B cell (primary cell): ENCODE measurements around the gene NTRK3. TPM values are rescaled to one million over a fixed set of nuclear protein-coding genes. Genes with fewer than 3 reads are reported as not detected.

Experiments used
- ATAC-seq: fragments of 200-7000 bp; cut with Tn5 transposase; one replicate; pipeline ENCODE4 v1.10.0; 2021; ENCODE audit warnings: low read depth, mild to moderate bottlenecking, moderate number of reproducible peaks, moderate library complexity
- CTCF ChIA-PET: fragments of 350-600 bp; sonication (Branson Sonifier 250); formaldehyde crosslinking; loops from one replicate; lab custom pipeline; 2021; ENCODE audit warnings: antibody characterized with exemption, inconsistent platforms; lab: Charles Lee
- POLR2A ChIA-PET: fragments of 350-600 bp; sonication (Branson Sonifier 250); formaldehyde crosslinking; loops from one replicate; lab custom pipeline; 2021; ENCODE audit warnings: antibody characterized with exemption; lab: Charles Lee
- DNase-seq: peaks from one replicate; pipeline ENCODE4 v3.0.0; 2013
- H2AFZ ChIP-seq: 2 replicates; pipeline ENCODE4 v1.6.1; 2012; ENCODE audit warnings: mild to moderate bottlenecking, low read depth, low read length; ENCODE audit not compliant: insufficient read depth, poor library complexity, severe bottlenecking
- H3K27ac ChIP-seq, 2 donors: 1 replicate in 1 of 2; 2 replicates in 1 of 2; pipeline ENCODE4 v1.5.1; 2012 to 2013; ENCODE audit warnings: low read length in 2 of 2, mild to moderate bottlenecking in 2 of 2, moderate library complexity in 1 of 2
- H3K27me3 ChIP-seq, 4 experiments: fragments of 200-600 bp in 1 of 4; sonication (generic) in 1 of 4; replicated peaks in 1 of 4; 1 replicate in 2 of 4; 2 replicates in 2 of 4; pipeline versions ENCODE4 v1.6.1 to v1.7.0; 2013 to 2016; ENCODE audit warnings: low read length in 3 of 4, mild to moderate bottlenecking in 2 of 4, mixed read lengths in 1 of 4, moderate library complexity in 1 of 4; ENCODE audit not compliant: insufficient read depth in 4 of 4, control insufficient read depth in 3 of 4; ENCODE audit errors: control extremely low read depth in 1 of 4
- H3K36me3 ChIP-seq, 2 experiments: replicated peaks in 1 of 2; 1 replicate in 1 of 2; 2 replicates in 1 of 2; pipeline versions ENCODE4 v1.6.1 to v1.7.1; 2013; ENCODE audit warnings: low read length in 1 of 2; ENCODE audit not compliant: insufficient read depth in 2 of 2, control insufficient read depth in 1 of 2; ENCODE audit errors: control extremely low read depth in 1 of 2, extremely low read depth in 1 of 2
- H3K4me1 ChIP-seq, 2 donors: fragments of 200-600 bp in 1 of 2; sonication (generic) in 1 of 2; 1 replicate in 1 of 2; 2 replicates in 1 of 2; pipeline versions ENCODE4 v1.5.1 to v1.6.1; 2013 to 2017; ENCODE audit warnings: low read length in 2 of 2; ENCODE audit not compliant: control insufficient read depth in 2 of 2, insufficient read depth in 2 of 2
- H3K4me2 ChIP-seq: replicated peaks from 2 replicates; pipeline ENCODE3; 2012; ENCODE audit warnings: mild to moderate bottlenecking, low read depth, low read length; ENCODE audit not compliant: poor library complexity, severe bottlenecking
- H3K4me3 ChIP-seq, 5 experiments: fragments of 200-600 bp in 1 of 5; sonication (generic) in 1 of 5; 1 replicate in 3 of 5; 2 replicates in 2 of 5; pipeline versions ENCODE4 v1.5.1 to v1.7.0; 2011 to 2016; ENCODE audit warnings: low read length in 4 of 5, mild to moderate bottlenecking in 4 of 5, low read depth in 2 of 5, control low read depth in 1 of 5, moderate library complexity in 1 of 5; ENCODE audit not compliant: insufficient read depth in 1 of 5; ENCODE audit errors: control extremely low read depth in 1 of 5, extremely low read depth in 1 of 5
- H3K79me2 ChIP-seq: fragments of 200-600 bp; sonication (generic); one replicate; pipeline ENCODE4 v1.6.0; 2016; ENCODE audit warnings: low read length; ENCODE audit not compliant: control insufficient read depth, insufficient read depth
- H3K9ac ChIP-seq: fragments of 200-600 bp; sonication (generic); 2 replicates; pipeline ENCODE4 v1.6.1; 2017; ENCODE audit warnings: mild to moderate bottlenecking, low read length, moderate library complexity
- H3K9me3 ChIP-seq, 3 donors: one replicate each; pipeline versions ENCODE4 v1.6.1 to v1.7.1; 2013; ENCODE audit warnings: low read length in 2 of 3; ENCODE audit not compliant: control insufficient read depth in 2 of 3, insufficient read depth in 1 of 3; ENCODE audit errors: control extremely low read depth in 1 of 3
- H4K20me1 ChIP-seq: 2 replicates; pipeline ENCODE4 v1.6.0; 2012; ENCODE audit warnings: mild to moderate bottlenecking, low read length; ENCODE audit not compliant: insufficient read depth, control insufficient read depth, poor library complexity, severe bottlenecking
- H3K27ac Mint-ChIP-seq: one replicate; pipeline ENCODE4 v1.8.0; 2021; ENCODE audit warnings: mixed read lengths
- H3K27me3 Mint-ChIP-seq: one replicate; pipeline ENCODE4 v1.8.0; 2021; ENCODE audit warnings: mixed read lengths
- H3K4me1 Mint-ChIP-seq: one replicate; pipeline ENCODE4 v1.8.0; 2021; ENCODE audit warnings: mixed read lengths
- H3K4me3 Mint-ChIP-seq: one replicate; pipeline ENCODE4 v1.8.0; 2021; ENCODE audit warnings: mixed read lengths
- H3K9me3 Mint-ChIP-seq: one replicate; pipeline ENCODE4 v1.8.0; 2022; ENCODE audit warnings: mixed read lengths; ENCODE audit not compliant: insufficient read depth
- CTCF ChIP-seq: fragments of 200-600 bp; IDR thresholded peaks from one replicate; pipeline ENCODE4 v1.8.0; 2022; ENCODE audit warnings: antibody characterized with exemption, mild to moderate bottlenecking
- EZH2 ChIP-seq: IDR thresholded peaks from 2 replicates; pipeline ENCODE4 v1.6.1; 2012; ENCODE audit warnings: borderline replicate concordance, low read depth, mild to moderate bottlenecking, moderate library complexity, low read length; ENCODE audit not compliant: insufficient read depth, poor library complexity, severe bottlenecking
- WGBS: methylation state at CpG from one replicate; pipeline ENCODE4 v1.1.5; 2013; ENCODE audit warnings: missing lambda C conversion rate; ENCODE audit not compliant: insufficient coverage; 5-methylcytosine and 5-hydroxymethylcytosine counted together
- intact Hi-C: fragments of 100-400 bp; cut with micrococcal nuclease; formaldehyde crosslinking; loops from one replicate; pipeline ENCODE4 v1.10.0; 2022
- polyA plus RNA-seq: library from polyadenylated mRNA; depleted of rRNA; stranded (reverse); fragments of >200 nt; gene quantifications from 2 replicates; pipeline ENCODE4 v1.2.3, GENCODE V29; 2012
- total RNA-seq, 2 donors: library from RNA; stranded (reverse); fragments of 120-200 nt in 1 of 2; gene quantifications; 1 replicate in 1 of 2; 2 replicates in 1 of 2; pipeline versions ENCODE4 v1.2.3 to v1.2.4, GENCODE V29; 2013 to 2022

Gene NTRK3
- total and polyA plus RNA-seq, 2 donors (not counting 1 experiment from before 2014, with no cell fraction given) = not detected

GRCh38 chr15:87949151-87949574, 307.4 kb downstream of the NTRK3 start:
- no peak for DNase-seq
- intact Hi-C loops = no loop called here
- WGBS = 83% methylated on average over 6 of the region's 7 CpGs
- no peak overlapping the region for H2AFZ ChIP-seq
- Mint-ChIP-seq H3K27ac (no peak overlapping the region), H3K4me1 (no peaks in the 10 kb centered on the region), H3K4me3 (no peak overlapping the region), H3K9me3 (peaks cover 3% of the 10 kb centered on the region), H3K27me3 (no peaks in the 10 kb centered on the region)
- no peaks in the 10 kb centered on the region for H3K36me3 ChIP-seq
- no peak for TF ChIP-seq EZH2
- TF ChIP-seq CTCF = no peak
- POLR2A ChIA-PET = no interaction called here
- no peak for ATAC-seq
- CTCF ChIA-PET = no interaction called here
- no peaks in the 10 kb centered on the region for H3K79me2 ChIP-seq
- H3K4me3 ChIP-seq = no peak overlapping the region
- no peak overlapping the region for H3K27ac ChIP-seq
- no peaks in the 10 kb centered on the region for H3K4me1 ChIP-seq
- no peak overlapping the region for H3K4me2 ChIP-seq
- no peak overlapping the region for H3K9ac ChIP-seq
- H4K20me1 ChIP-seq = no peaks in the 10 kb centered on the region
- H3K9me3 ChIP-seq = peaks cover 0 to 10% (median 0%) of the 10 kb centered on the region in 3 donors
- H3K27me3 ChIP-seq = no peaks in the 10 kb centered on the region

GRCh38 chr15:87947560-87947959, 309.0 kb downstream of the NTRK3 start:
- Histone ChIP-seq H3K9ac (no peak overlapping the region), H3K4me3 (no peak overlapping the region), H3K9me3 (peaks cover 0 to 3% (median 0%) of the 10 kb centered on the region in 3 donors), H3K4me2 (no peak overlapping the region), H3K36me3 (no peaks in the 10 kb centered on the region), H3K27me3 (no peaks in the 10 kb centered on the region), H3K27ac (no peak overlapping the region), H3K79me2 (no peaks in the 10 kb centered on the region), H3K4me1 (no peaks in the 10 kb centered on the region), H4K20me1 (no peaks in the 10 kb centered on the region), H2AFZ (no peak overlapping the region)
- TF ChIP-seq EZH2 = no peak
- no peak for TF ChIP-seq CTCF
- CTCF ChIA-PET = no interaction called here
- no peaks in the 10 kb centered on the region for H3K27me3 Mint-ChIP-seq
- H3K27ac Mint-ChIP-seq = no peak overlapping the region
- no peak for DNase-seq
- WGBS = no CpG with 5 or more reads among the region's 3 CpGs
- no peak overlapping the region for H3K4me3 Mint-ChIP-seq
- peaks cover 3% of the 10 kb centered on the region for H3K9me3 Mint-ChIP-seq
- no peaks in the 10 kb centered on the region for H3K4me1 Mint-ChIP-seq
- ATAC-seq = no peak
- POLR2A ChIA-PET = no interaction called here
- intact Hi-C loops = no loop called here
